Stomach (tissue), 4 donors: Measurements from ENCODE around the gene GSDMA.
"Not testable (repeated sequence)": the region's sequence is repeated elsewhere in the genome, so short reads cannot be mapped to it uniquely, and the experiment has no call there.

ENCODE experiments used
- EP300 ChIP-seq: sonication (generic); formaldehyde crosslinking; IDR thresholded peaks from one replicate; pipeline ENCODE4 v1.6.1; 2017; ENCODE audit warnings: antibody characterized with exemption
- POLR2A ChIP-seq, 4 donors: fragments of 450-650 bp; IDR thresholded peaks; one replicate each; pipeline ENCODE4 v1.6.1; 2016; ENCODE audit warnings: antibody characterized with exemption in 4 of 4, control low read depth in 2 of 4, mild to moderate bottlenecking in 1 of 4, moderate library complexity in 1 of 4
- TF ChIP-seq, protein P1 (sequence below), 7 experiments: fragments of 450-650 bp in 4 of 7; fragments of 200-600 bp in 3 of 7; sonication (generic) in 3 of 7; IDR thresholded peaks; one replicate each; pipeline ENCODE4 v1.5.1; 2016 to 2019; ENCODE audit warnings: antibody characterized with exemption in 7 of 7, control low read depth in 2 of 7, mild to moderate bottlenecking in 1 of 7

GRCh38 chr17:40012017-40012647 is 49.3 kb downstream of the GSDMA start:
- TF ChIP-seq, protein P1, sequence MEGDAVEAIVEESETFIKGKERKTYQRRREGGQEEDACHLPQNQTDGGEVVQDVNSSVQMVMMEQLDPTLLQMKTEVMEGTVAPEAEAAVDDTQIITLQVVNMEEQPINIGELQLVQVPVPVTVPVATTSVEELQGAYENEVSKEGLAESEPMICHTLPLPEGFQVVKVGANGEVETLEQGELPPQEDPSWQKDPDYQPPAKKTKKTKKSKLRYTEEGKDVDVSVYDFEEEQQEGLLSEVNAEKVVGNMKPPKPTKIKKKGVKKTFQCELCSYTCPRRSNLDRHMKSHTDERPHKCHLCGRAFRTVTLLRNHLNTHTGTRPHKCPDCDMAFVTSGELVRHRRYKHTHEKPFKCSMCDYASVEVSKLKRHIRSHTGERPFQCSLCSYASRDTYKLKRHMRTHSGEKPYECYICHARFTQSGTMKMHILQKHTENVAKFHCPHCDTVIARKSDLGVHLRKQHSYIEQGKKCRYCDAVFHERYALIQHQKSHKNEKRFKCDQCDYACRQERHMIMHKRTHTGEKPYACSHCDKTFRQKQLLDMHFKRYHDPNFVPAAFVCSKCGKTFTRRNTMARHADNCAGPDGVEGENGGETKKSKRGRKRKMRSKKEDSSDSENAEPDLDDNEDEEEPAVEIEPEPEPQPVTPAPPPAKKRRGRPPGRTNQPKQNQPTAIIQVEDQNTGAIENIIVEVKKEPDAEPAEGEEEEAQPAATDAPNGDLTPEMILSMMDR (IDR thresholded peaks at IDR 0.05), result not testable (repeated sequence)
- not testable (repeated sequence) for TF ChIP-seq POLR2A (IDR thresholded peaks at IDR 0.05); EP300
